ENCODE results near the gene CP. TPM values are rescaled to one million over a fixed set of nuclear protein-coding genes. Genes with fewer than 3 reads are reported as not detected.
"Not testable (repeated sequence)": the region's sequence is repeated elsewhere in the genome, so short reads cannot be mapped to it uniquely, and the experiment has no call there.

Gene CP
- total RNA-seq, 1 experiment from 2014 or later = 0.21 TPM

DNA sequence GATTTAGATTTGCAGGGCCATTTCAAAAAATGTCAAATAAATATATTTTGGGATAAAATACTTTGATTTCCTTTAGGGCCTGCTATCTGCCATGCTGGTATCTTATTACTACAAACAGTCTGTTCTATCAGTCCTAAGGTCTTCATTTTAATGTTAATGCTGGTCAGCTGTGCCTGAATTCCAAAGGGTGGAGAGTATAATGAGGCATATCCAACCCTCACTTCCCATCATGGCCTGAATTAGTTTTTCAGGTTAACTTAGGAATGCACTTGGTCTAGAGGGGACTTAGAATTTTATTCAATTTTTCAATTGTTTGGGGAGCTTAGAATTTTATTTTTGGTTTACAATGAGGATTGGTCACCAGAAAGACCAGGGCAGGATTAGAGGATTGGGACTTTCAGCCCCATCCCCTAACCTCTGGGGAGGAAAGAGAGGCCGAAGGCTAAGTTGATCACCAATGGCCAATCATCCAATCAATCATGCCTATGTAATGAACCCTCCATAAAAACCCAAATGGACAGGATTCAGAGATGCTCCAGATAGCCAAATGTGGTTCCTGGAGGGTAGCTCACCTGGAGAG is 17.8 kb upstream of the CP start:
- no peaks in the 10 kb centered on the region for H3K27me3 ChIP-seq (ENCODE audit: control insufficient read depth, insufficient read depth, low read length)
- H3K36me3 ChIP-seq (replicated peaks; ENCODE audit: control insufficient read depth, insufficient read depth, low read length) = no peaks in the 10 kb centered on the region
- H3K4me3 ChIP-seq (ENCODE audit: insufficient read depth, low read depth, low read length) = no peak overlapping the region
- no peak for DNase-seq

DNA sequence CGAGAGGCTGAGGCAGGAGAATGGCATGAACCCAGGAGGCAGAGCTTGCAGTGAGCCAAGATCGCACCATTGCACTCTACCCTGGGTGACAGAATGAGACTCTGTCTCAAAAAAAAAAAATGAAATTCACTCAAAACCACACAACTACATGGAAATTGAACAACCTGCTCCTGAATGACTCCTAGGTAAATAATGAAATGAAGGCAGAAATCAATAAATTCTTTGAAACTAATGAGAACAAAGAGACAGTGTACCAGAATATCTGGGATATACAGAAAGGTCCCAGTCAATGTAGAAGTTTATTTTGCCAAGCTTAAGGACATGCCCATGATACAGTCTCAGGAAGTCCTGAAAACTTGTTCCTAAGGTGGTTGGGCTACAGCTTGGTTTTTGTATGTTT is 16.6 kb upstream of the CP start:
- not testable (repeated sequence) for DNase-seq; H3K4me3 ChIP-seq (ENCODE audit: insufficient read depth, low read depth, low read length); H3K36me3 ChIP-seq (replicated peaks; ENCODE audit: control insufficient read depth, insufficient read depth, low read length); H3K27me3 ChIP-seq (ENCODE audit: control insufficient read depth, insufficient read depth, low read length)

DNA sequence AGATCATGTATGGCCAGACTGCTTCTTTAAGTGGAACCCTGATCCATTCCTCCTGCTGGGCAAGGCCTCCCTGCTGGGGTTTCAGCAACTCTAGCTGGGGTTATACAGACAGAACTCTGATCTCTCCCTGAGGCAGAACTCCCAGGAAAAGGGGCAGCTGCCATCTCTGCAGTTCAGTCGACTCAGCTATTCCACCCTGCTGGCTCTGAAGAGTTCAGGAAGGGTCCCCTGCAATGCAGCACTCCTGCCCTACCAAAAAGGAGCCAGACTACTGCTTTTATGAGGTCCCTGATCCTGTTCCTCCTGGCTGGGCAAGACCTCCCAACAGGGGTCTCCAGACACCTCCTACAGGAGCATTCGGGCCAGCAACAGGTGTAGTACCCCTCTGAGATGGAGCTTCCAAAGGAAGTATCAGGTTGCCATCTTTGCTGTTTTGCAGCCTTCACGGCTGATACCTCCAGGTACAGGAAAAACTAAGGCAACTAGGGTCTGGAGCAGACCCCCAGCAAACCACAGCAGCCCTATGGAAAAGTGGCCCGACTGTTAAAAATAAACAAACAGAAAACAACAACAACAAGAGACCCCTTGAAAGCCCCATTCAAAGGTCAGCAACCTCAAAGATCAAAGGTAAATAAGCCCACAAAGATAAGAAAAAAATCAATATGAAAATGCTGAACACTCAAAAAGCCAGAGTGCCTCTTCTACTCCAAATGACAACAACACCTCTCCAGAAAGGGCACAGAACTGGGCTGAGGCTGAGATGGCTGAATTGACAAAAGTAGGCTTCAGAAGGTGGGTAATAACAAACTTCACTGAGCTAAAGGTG is 14.2 kb upstream of the CP start:
- Histone ChIP-seq H3K27me3 (ENCODE audit: control insufficient read depth, insufficient read depth, low read length) (no peaks in the 10 kb centered on the region), H3K4me3 (ENCODE audit: insufficient read depth, low read depth, low read length) (no peak overlapping the region), H3K36me3 (replicated peaks; ENCODE audit: control insufficient read depth, insufficient read depth, low read length) (no peaks in the 10 kb centered on the region)
- no peak for DNase-seq

DNA sequence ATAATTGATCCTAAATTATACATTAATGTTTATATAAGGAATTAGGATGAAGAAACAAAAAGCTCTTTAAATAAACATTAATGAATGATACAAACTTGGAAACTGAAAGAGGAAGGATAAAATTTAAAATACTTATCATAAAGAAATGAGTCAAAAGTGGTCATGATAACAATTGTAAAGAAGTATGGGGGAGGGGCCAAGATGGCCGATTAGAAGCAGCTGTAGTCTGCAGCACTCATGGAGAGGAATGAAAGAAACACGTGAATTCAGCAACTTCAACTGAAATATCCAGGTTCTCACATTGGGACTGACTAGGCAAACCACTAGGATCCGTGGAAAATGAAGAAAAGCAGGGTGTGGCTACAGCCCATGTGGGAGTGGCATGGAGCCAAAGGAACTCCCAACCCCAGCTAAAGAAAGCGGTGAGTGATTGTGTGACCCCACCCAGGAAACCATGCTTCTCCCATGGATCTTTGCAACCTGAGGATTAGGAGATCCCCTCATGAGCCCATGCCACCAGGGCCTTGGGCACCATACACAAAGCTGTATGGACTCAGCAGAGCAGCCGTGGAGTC is 13.1 kb upstream of the CP start:
- no peak overlapping the region for H3K4me3 ChIP-seq (ENCODE audit: insufficient read depth, low read depth, low read length)
- no peaks in the 10 kb centered on the region for H3K27me3 ChIP-seq (ENCODE audit: control insufficient read depth, insufficient read depth, low read length)
- DNase-seq = no peak
- H3K36me3 ChIP-seq (replicated peaks; ENCODE audit: control insufficient read depth, insufficient read depth, low read length) = no peaks in the 10 kb centered on the region

DNA sequence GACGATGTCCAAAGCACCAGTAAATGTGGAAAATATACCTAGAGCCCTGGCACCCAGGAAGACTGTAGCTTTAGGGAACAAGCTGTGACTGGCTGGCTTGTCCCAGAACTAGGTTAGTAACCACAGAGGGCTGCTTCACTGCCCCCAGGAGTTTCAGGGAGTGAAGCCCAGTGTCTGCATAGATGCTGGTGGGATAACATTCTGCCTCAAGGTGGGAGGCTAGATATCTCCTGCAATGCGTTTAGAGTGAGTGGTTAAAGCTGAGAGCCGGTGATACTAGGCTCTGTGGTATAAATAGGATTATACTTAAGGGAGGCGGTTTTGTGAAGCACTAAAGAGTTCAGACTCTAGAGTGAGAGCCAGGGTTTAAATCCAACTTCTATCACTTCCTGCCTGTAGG is 11.7 kb upstream of the CP start:
- Histone ChIP-seq H3K36me3 (replicated peaks; ENCODE audit: control insufficient read depth, insufficient read depth, low read length) (no peaks in the 10 kb centered on the region), H3K27me3 (ENCODE audit: control insufficient read depth, insufficient read depth, low read length) (no peaks in the 10 kb centered on the region), H3K4me3 (ENCODE audit: insufficient read depth, low read depth, low read length) (no peak overlapping the region)
- DNase-seq = no peak

DNA sequence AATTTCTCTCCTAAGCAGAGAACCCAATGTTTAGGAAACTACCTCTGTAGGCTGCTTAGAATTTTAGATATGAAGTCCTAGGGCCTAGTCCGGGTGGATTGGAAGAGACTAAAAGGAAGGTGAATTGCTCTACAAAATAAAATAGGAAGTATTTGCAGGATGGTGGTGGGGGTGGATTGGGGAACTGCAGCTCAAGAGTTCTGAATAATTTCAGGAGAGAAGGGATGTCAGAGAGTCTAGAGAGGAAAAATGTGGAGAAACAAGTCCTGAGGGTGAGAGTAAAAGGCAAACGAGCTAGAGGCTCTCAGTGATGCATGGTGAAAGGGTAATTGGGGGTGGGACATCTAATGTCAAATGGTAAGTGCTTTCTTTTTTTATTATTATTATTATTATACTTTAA is 10.2 kb upstream of the CP start:
- Histone ChIP-seq H3K36me3 (replicated peaks; ENCODE audit: control insufficient read depth, insufficient read depth, low read length) (no peaks in the 10 kb centered on the region), H3K4me3 (ENCODE audit: insufficient read depth, low read depth, low read length) (no peak overlapping the region), H3K27me3 (ENCODE audit: control insufficient read depth, insufficient read depth, low read length) (no peaks in the 10 kb centered on the region)
- no peak for DNase-seq

DNA sequence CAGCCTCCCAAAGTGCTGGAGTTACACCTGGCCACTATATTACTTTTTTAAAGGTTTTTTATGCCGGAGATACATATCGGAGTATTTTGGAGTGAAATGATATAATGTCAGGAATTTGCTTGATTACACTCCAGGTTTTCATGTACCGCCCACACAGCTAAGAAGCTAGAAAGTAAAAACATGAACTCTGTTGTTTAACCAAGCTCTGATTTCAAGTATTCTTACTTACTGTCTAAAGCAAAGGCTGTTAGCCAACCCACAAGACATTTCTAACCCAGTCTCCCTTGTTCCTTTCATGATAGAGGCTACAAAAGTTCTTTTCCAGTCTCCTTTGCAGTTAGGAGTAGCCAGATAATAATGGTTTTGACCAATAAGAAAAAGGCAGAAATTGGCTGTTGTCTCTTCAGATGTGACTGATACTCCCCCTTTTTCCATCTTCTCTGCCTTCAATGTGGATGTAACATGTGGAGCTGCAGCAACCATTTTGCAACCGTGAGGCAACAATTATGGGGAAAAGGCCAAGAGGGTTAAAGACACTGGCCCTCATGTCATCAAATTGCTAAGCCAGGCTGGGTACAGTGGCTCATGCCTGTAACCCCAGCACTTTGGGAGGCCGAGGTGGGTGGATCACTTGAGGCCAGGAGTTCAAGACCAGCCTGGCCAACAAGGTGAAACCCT is 6.1 kb upstream of the CP start:
- Histone ChIP-seq H3K27me3 (ENCODE audit: control insufficient read depth, insufficient read depth, low read length) (no peaks in the 10 kb centered on the region), H3K36me3 (replicated peaks; ENCODE audit: control insufficient read depth, insufficient read depth, low read length) (no peaks in the 10 kb centered on the region), H3K4me3 (ENCODE audit: insufficient read depth, low read depth, low read length) (no peak overlapping the region)
- no peak for DNase-seq

DNA sequence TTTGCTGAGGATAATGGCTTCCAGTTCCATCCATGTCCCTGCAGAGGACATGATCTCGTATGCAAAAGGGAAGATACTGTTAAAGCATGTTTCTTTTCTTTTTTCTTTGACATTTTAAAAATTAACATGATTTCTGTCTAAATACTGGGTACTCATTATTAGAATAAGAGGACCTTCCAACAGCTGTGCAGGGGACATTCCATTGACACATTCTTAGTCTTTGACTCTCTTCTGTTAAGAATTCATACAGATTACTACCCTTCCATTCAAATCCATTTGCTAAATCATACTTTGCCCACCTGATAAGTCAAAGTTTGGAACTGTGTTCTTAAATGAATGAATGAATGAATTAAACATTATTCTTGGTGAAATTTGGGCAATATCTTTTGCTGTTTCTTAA is 5.1 kb upstream of the CP start:
- Histone ChIP-seq H3K36me3 (replicated peaks; ENCODE audit: control insufficient read depth, insufficient read depth, low read length) (no peaks in the 10 kb centered on the region), H3K27me3 (ENCODE audit: control insufficient read depth, insufficient read depth, low read length) (no peaks in the 10 kb centered on the region), H3K4me3 (ENCODE audit: insufficient read depth, low read depth, low read length) (no peak overlapping the region)
- no peak for DNase-seq

DNA sequence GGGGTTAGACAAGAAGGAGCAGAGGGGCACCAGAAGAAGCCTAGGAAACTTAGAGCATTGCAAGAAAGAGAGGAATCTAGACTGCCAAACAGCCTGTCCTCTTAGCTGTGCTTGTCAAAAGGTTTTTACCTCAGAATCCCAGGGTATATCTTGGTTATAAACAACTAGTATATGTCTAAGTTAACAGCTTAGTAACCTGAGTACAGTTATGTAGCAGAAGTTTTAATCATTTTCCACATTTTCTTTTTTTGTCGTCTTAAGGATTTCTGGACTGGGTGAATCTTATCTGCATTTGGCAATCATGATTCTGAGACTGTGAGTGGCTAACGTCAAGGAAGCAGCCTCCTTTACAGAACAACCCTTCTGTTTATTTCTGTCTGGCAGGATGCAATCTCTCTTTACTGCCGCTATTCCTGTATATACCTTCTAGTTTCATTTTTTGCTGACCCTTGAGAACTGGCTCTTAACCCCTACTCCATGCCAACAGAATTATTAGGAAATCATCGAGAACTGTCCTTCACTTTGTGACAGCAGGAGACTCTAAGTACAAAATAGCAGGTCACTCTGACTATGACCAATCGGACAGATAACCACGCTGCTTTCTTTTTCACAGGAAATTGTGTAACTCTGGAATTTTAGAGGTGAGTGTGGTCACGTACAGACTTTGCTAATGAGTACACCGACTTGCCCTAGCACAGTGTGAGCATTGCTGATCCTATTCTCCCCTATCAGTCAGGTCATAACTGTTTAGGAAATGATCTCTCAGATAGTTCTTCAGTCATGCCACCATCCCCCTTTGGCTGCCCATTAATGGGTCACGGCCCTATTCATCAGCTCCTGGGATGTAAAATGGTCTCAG is 3.3 kb upstream of the CP start:
- no peaks in the 10 kb centered on the region for H3K36me3 ChIP-seq (replicated peaks; ENCODE audit: control insufficient read depth, insufficient read depth, low read length)
- H3K27me3 ChIP-seq (ENCODE audit: control insufficient read depth, insufficient read depth, low read length) = no peaks in the 10 kb centered on the region
- DNase-seq = no peak
- no peak overlapping the region for H3K4me3 ChIP-seq (ENCODE audit: insufficient read depth, low read depth, low read length)

DNA sequence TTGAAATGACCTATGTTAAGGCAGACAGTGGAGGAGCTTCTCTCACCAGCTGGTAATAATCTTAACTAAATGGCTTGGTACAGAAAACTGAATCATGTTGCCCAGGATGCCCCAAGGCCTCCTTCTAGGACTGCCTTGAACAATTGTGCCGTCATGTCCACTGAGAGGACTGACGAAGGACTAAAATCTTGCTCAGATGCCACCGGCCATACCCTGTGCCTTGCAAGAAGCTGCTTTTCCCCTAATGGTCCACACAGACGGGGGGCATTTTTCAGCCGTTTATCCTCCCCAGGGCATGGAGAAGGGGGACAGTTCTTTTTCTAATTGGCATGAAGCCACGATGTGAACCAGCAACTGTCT is 1.8 kb upstream of the CP start:
- DNase-seq = no peak
- Histone ChIP-seq H3K4me3 (ENCODE audit: insufficient read depth, low read depth, low read length) (no peak overlapping the region), H3K36me3 (replicated peaks; ENCODE audit: control insufficient read depth, insufficient read depth, low read length) (no peaks in the 10 kb centered on the region), H3K27me3 (ENCODE audit: control insufficient read depth, insufficient read depth, low read length) (no peaks in the 10 kb centered on the region)

DNA sequence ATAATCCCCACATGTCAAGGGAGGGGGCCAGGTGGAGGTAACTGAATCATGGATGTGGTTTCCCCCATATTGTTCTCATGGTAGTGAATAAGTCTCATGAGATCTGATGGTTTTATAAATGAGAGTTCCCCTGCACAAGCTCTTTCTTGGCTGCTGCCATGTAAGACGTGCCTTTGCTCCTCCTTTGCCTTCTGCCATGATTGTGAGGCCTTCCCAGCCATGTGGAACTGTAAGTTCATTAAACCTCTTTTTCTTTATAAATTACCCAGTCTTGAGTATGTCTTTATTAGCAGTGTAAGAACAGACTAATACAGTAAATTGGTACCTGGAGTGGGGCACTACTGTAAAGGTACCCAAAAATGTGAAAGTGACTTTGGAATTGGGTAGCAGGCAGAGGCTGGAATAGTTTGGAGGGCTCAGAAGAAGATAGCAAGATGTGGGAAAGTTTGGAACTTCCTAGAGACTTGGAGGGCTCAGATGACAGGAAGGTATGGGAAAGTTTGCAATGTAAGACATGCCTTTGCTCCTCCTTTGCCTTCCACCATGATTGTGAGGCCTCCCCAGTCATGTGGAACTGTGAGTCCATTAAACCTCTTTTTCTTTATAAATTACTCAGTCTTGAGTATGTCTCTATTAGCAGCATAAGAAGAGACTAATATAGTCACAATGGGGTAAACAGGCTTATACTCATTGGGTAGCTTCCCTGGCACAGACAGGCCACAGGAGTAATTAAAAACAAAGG is 2.1 kb downstream of the CP start:
- not testable (repeated sequence) for H3K4me3 ChIP-seq (ENCODE audit: insufficient read depth, low read depth, low read length); DNase-seq; H3K27me3 ChIP-seq (ENCODE audit: control insufficient read depth, insufficient read depth, low read length); H3K36me3 ChIP-seq (replicated peaks; ENCODE audit: control insufficient read depth, insufficient read depth, low read length)

DNA sequence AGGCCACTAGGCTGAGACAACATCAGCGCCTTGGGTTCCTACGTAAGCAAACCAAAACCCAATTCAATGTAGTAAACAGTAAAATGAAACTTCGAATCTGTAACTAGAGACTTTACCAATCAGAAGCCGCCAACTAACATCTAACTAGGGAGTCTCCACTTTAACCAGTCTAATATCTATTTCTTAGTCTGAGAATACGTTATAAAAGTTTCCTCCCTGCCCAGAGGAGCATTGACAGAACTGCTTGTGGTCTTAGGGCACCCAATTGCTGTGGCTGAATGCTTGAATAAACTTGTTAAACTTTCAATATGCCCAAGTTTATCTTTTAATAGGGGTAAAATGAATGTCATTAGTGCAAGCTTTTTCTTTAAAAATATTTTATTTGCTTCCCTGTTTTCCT is 4.3 kb downstream of the CP start:
- no peaks in the 10 kb centered on the region for H3K27me3 ChIP-seq (ENCODE audit: control insufficient read depth, insufficient read depth, low read length)
- H3K36me3 ChIP-seq (replicated peaks; ENCODE audit: control insufficient read depth, insufficient read depth, low read length) = no peaks in the 10 kb centered on the region
- H3K4me3 ChIP-seq (ENCODE audit: insufficient read depth, low read depth, low read length) = no peak overlapping the region
- no peak for DNase-seq

DNA sequence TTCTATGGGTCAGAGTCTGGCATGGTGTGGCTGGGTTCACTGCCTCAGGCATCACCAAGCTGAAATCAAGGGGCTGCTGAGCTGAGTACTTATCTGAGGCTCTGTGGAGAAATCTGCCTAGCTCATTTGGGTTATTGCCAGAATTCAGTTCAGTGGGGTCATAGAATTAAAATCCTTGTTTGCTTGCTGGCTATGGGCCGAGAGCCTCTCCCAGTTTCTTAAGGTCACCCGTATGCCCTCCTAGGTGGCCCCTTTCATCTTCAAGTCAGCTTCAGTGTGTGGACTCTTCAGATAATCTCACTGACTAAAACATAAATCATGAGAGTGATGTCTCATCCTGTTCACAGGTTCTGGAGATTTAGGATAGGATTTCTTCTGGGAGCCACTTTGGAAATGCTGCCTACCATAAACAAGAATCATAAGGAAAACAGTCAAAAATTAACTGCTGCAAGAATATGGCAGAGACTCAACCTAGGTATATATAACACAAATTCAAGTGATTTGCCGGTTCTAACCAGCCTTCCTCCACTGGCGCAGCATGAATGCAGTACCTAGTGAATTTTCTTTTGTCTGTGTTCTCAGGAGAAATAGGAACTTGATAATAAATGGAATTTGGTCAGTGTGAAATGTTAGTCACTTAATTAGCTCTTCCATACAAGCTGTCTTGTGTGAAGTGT is 5.3 kb downstream of the CP start:
- Histone ChIP-seq H3K36me3 (replicated peaks; ENCODE audit: control insufficient read depth, insufficient read depth, low read length) (no peaks in the 10 kb centered on the region), H3K4me3 (ENCODE audit: insufficient read depth, low read depth, low read length) (no peak overlapping the region), H3K27me3 (ENCODE audit: control insufficient read depth, insufficient read depth, low read length) (no peaks in the 10 kb centered on the region)
- DNase-seq = no peak
